ENCODE data around the gene INPP5A. TPM values are rescaled to one million over a fixed set of nuclear protein-coding genes. Genes with fewer than 3 reads are reported as not detected.

Gene INPP5A
- total and polyA plus RNA-seq, 9 of the 15 experiments (the other 6 are each of a cell fraction or from before 2014, with no cell fraction given): 0.66 to 11.6 (median 7.7) TPM

- POLR2A ChIA-PET: no interaction called here
- no peaks in the 10 kb centered on the region for H3K27me3 ChIP-seq (ENCODE audit: control insufficient read depth in 2 of 2, insufficient read depth in 2 of 2, low read length in 2 of 2)
- no peaks in the 10 kb centered on the region for H3K9me3 ChIP-seq (replicated peaks; ENCODE audit: control insufficient read depth, insufficient read depth, low read depth, low read length)
- no peak for TF ChIP-seq SFPQ (IDR thresholded peaks at IDR 0.05; ENCODE audit: low read depth, low read length)
- TF ChIP-seq OTX1 (CRISPR knock-in tag; IDR thresholded peaks at IDR 0.05): no peak
- TF ChIP-seq LCOR (CRISPR knock-in tag; IDR thresholded peaks at IDR 0.05): no peak
- TF ChIP-seq FOXP4 (CRISPR knock-in tag; IDR thresholded peaks at IDR 0.05; ENCODE audit: borderline replicate concordance): no peak
- TF ChIP-seq RFX7 (CRISPR knock-in tag; IDR thresholded peaks at IDR 0.05): no peak
- no peak for TF ChIP-seq ZNF23 (CRISPR knock-in tag; IDR thresholded peaks at IDR 0.05)
- H2AFZ ChIP-seq (ENCODE audit: low read depth, low read length): no peak overlapping the region
- BruUV-seq (replicated peaks): no TSS peak
- ATAC-seq (no peak), DNase-seq (ENCODE audit: extremely low read depth in 1 of 4, low spot score in 3 of 4) (no peak), FAIRE-seq (no peak)
- peaks cover 0 to 5% of the 10 kb centered on the region in 2 experiments; a peak in 2 of 5 replicates for H3K4me1 ChIP-seq (replicated peaks in 1 of 2; ENCODE audit: control insufficient read depth in 2 of 2, insufficient read depth in 2 of 2, low read length in 2 of 2)
- WGBS (ENCODE audit: insufficient coverage, low coverage, missing lambda C conversion rate): 50% methylated on average over 12 of the region's 13 CpGs
- no peaks in the 10 kb centered on the region for H3K9me1 ChIP-seq (ENCODE audit: control insufficient read depth, insufficient read depth, low read length)
- CTCF ChIA-PET (ENCODE audit: low intra/inter-chr PET ratio): no interaction called here
- in situ Hi-C loops (cut with MboI): no loop called here
- no peaks in the 10 kb centered on the region for H4K20me1 ChIP-seq (replicated peaks; ENCODE audit: control insufficient read depth, insufficient read depth, low read length)
- intact Hi-C loops (cut with micrococcal nuclease): no loop called here
- H3K79me2 ChIP-seq (ENCODE audit: control insufficient read depth, insufficient read depth, low read length): no peaks in the 10 kb centered on the region
- H3K27ac ChIP-seq (ENCODE audit: extremely low read depth, low read depth, low read length): no peak overlapping the region
- H3K9ac ChIP-seq (ENCODE audit: insufficient read depth in 1 of 2, low read depth in 2 of 2, low read length in 2 of 2): no peak overlapping the region
- H3K36me3 ChIP-seq (ENCODE audit: control insufficient read depth, insufficient read depth, low read length): no peaks in the 10 kb centered on the region
- no peak overlapping the region for H3K4me2 ChIP-seq (ENCODE audit: insufficient read depth, low read length)
- H3K4me3 ChIP-seq: no peak overlapping the region
Measured at GRCh38 chr10:132745971-132746370, 208.4 kb downstream of the INPP5A start.

Data from K562 (cell line).